PC-3 (cell line): ENCODE measurements around the gene KCNIP4. TPM values are rescaled to one million over a fixed set of nuclear protein-coding genes. Genes with fewer than 3 reads are reported as not detected.

Experiments used
- ATAC-seq: fragments of 200-7000 bp; cut with Tn5 transposase; 2 replicates; pipeline ENCODE4 v1.9.1; 2020; ENCODE audit warnings: mild to moderate bottlenecking, moderate library complexity
- BruUV-seq: library from RNA; stranded (reverse); fragments of 400-500 nt; replicated peaks from 2 replicates; lab custom pipeline; 2021; lab: Mats Ljungman, UMichigan
- CTCF ChIA-PET: fragments of 300-600 bp; sonication (Branson Sonifier 250); formaldehyde crosslinking; loops from one replicate; lab custom pipeline; 2022; ENCODE audit warnings: antibody characterized with exemption; lab: Charles Lee
- POLR2A ChIA-PET: fragments of 300-600 bp; sonication (Branson Sonifier 250); formaldehyde crosslinking; loops from one replicate; lab custom pipeline; 2022; ENCODE audit warnings: antibody characterized with exemption; ENCODE audit not compliant: unreplicated experiment; lab: Charles Lee
- DNase-seq: peaks from one replicate; pipeline ENCODE4 v3.0.0-alpha.2; 2015
- H2AFZ ChIP-seq: fragments of 300-600 bp; sonication (generic); 2 replicates; pipeline ENCODE4 v1.6.0; 2016; ENCODE audit warnings: antibody characterized with exemption, low read length
- H3F3A ChIP-seq: fragments of 300-600 bp; sonication (generic); one replicate; pipeline ENCODE4 v1.6.0; 2017; ENCODE audit warnings: antibody characterized with exemption, low read length, control low read depth, mild to moderate bottlenecking; ENCODE audit not compliant: unreplicated experiment
- H3K27ac ChIP-seq: fragments of 300-600 bp; sonication (generic); 2 replicates; pipeline ENCODE4 v1.5.1; 2016; ENCODE audit warnings: mild to moderate bottlenecking, low read length
- H3K27me3 ChIP-seq: fragments of 300-600 bp; sonication (generic); 2 replicates; pipeline ENCODE4 v1.6.1; 2016; ENCODE audit warnings: low read length, mixed read lengths
- H3K36me3 ChIP-seq: fragments of 300-600 bp; sonication (generic); 2 replicates; pipeline ENCODE4 v1.6.1; 2016; ENCODE audit warnings: low read depth, mixed run types, low read length, mixed read lengths
- H3K4me1 ChIP-seq: fragments of 300-600 bp; sonication (generic); 2 replicates; pipeline ENCODE4 v1.5.1; 2016; ENCODE audit warnings: low read length; ENCODE audit not compliant: insufficient read depth
- H3K4me2 ChIP-seq: fragments of 300-600 bp; sonication (generic); 2 replicates; pipeline ENCODE4 v1.6.0; 2016; ENCODE audit warnings: low read length
- H3K4me3 ChIP-seq: fragments of 300-600 bp; sonication (generic); 2 replicates; pipeline ENCODE4 v1.5.1; 2016; ENCODE audit warnings: mild to moderate bottlenecking, low read length, mixed read lengths
- H3K79me2 ChIP-seq: fragments of 300-600 bp; sonication (generic); 2 replicates; pipeline ENCODE4 v1.6.1; 2017; ENCODE audit warnings: low read length, mixed read lengths
- H3K9ac ChIP-seq: fragments of 300-600 bp; sonication (generic); 2 replicates; pipeline ENCODE4 v1.6.0; 2016; ENCODE audit warnings: mild to moderate bottlenecking, low read length
- H3K9me2 ChIP-seq: fragments of 300-600 bp; sonication (generic); replicated peaks from 2 replicates; pipeline ENCODE4 v1.6.1; 2016; ENCODE audit warnings: mixed run types, low read length, mixed read lengths
- H3K9me3 ChIP-seq: fragments of 300-600 bp; sonication (generic); 2 replicates; pipeline ENCODE4 v1.6.1; 2016; ENCODE audit warnings: low read length, mixed read lengths
- H4K20me1 ChIP-seq: fragments of 300-600 bp; sonication (generic); 2 replicates; pipeline ENCODE4 v1.6.1; 2016; ENCODE audit warnings: low read length, mixed read lengths
- EZH2 ChIP-seq: fragments of 300-600 bp; sonication (generic); IDR thresholded peaks from one replicate; pipeline ENCODE4 v1.6.1; 2017; ENCODE audit warnings: antibody characterized with exemption, mild to moderate bottlenecking, low read length; ENCODE audit not compliant: unreplicated experiment
- EZH2phosphoT487 ChIP-seq: fragments of 300-600 bp; sonication (generic); IDR thresholded peaks from 2 replicates; pipeline ENCODE4 v1.6.1; 2018; ENCODE audit warnings: mild to moderate bottlenecking, antibody characterized with exemption, low read length, borderline replicate concordance
- intact Hi-C: fragments of 100-400 bp; cut with micrococcal nuclease; formaldehyde crosslinking; loops from 2 replicates; pipeline ENCODE4 v1.9.0; 2023
- total RNA-seq: library from RNA; depleted of rRNA; stranded (reverse); fragments of >200 nt; gene quantifications from 2 replicates; pipeline ENCODE4 v1.2.3, GENCODE V29; 2014
- TF ChIP-seq, protein P1 (sequence below): fragments of 300-600 bp; sonication (generic); conservative IDR thresholded peaks from 2 replicates; pipeline ENCODE4 v1.5.1; 2017; ENCODE audit warnings: antibody characterized with exemption, low read depth, mild to moderate bottlenecking, low read length

Gene KCNIP4
- total RNA-seq, 1 experiment from 2014 or later = not detected

DNA sequence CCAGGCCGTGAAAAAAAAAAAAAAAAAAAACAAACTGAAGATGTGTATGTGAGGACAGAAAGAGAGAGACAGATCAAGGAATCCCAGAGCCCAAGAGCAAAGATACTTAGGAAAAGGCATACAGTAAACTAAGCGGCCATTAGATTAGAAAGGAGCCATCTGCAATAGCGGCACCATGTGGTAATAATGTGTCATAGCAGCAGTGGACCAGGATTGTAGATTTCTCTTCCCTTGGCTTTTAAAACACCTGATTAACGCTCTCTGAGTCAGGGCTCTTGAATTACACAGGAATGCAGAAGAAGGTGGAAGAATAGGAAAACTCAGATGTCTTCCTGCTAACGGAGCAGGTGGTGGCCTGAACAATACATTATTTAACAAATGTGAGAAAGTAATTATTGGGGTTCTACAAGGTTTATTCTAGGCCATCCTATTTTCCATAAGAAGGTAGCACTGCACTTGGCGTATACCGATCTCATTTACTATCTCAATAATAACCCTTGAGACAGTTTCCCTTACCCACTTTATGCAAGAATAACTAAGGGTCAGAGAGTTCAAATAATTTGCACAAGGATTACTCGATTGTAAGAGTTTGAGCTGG is 182.7 kb downstream of the KCNIP4 start:
- CTCF ChIA-PET = no interaction called here

DNA sequence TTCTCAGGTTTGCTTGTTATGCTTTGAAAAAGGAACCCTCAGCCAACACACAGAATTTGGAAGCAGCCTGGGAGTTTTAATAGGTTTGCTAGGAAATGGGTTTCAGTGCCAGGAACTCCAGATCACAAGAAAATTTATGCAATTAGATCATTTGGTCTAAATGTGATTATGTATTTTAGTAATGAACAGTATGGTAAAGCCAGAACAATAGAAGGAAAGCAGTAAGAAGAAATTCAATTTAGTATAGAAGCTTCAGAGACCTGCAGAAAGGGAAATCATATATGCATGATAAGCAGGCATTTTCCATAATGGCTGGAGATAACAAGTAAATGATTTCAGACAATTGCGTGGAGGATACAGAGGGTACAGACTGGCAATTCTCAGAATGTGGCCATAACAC is 184.7 kb downstream of the KCNIP4 start:
- H3K27ac ChIP-seq = no peak overlapping the region
- no peak overlapping the region for H3K4me3 ChIP-seq
- H4K20me1 ChIP-seq = no peaks in the 10 kb centered on the region
- BruUV-seq = no TSS peak
- no peak for DNase-seq
- H3K4me2 ChIP-seq = no peak overlapping the region
- no peak overlapping the region for H3K9ac ChIP-seq
- H3K36me3 ChIP-seq = no peaks in the 10 kb centered on the region; the same call in 1 of the 2 replicates
- no peak for ATAC-seq
- H3K9me3 ChIP-seq = no peaks in the 10 kb centered on the region
- no peaks in the 10 kb centered on the region for H3F3A ChIP-seq
- H3K27me3 ChIP-seq = peaks cover 14% of the 10 kb centered on the region
- ChIA-PET POLR2A (no interaction called here), CTCF (no interaction called here)
- intact Hi-C loops = no loop called here
- TF ChIP-seq EZH2 = no peak
- TF ChIP-seq, protein P1, sequence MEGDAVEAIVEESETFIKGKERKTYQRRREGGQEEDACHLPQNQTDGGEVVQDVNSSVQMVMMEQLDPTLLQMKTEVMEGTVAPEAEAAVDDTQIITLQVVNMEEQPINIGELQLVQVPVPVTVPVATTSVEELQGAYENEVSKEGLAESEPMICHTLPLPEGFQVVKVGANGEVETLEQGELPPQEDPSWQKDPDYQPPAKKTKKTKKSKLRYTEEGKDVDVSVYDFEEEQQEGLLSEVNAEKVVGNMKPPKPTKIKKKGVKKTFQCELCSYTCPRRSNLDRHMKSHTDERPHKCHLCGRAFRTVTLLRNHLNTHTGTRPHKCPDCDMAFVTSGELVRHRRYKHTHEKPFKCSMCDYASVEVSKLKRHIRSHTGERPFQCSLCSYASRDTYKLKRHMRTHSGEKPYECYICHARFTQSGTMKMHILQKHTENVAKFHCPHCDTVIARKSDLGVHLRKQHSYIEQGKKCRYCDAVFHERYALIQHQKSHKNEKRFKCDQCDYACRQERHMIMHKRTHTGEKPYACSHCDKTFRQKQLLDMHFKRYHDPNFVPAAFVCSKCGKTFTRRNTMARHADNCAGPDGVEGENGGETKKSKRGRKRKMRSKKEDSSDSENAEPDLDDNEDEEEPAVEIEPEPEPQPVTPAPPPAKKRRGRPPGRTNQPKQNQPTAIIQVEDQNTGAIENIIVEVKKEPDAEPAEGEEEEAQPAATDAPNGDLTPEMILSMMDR = no peak
- no peaks in the 10 kb centered on the region for H3K79me2 ChIP-seq
- no peak overlapping the region for H2AFZ ChIP-seq
- H3K9me2 ChIP-seq = no peaks in the 10 kb centered on the region
- peaks cover 4% of the 10 kb centered on the region; the same call in 1 of the 2 replicates for H3K4me1 ChIP-seq

More for the DNA sequence above, 182.7 kb downstream of the KCNIP4 start:
- POLR2A ChIA-PET = interaction anchor here (0.6 kb wide), 1 partner anchor 9 kb away, joined by 8 read pairs; no protein-coding TSS in a partner anchor
- no TSS peak for BruUV-seq
- Histone ChIP-seq H3K27me3 (peaks cover 14% of the 10 kb centered on the region), H3K4me1 (peaks cover 7% of the 10 kb centered on the region; the same call in 1 of the 2 replicates), H3K4me2 (no peak overlapping the region), H2AFZ (no peak overlapping the region), H3K4me3 (no peak overlapping the region), H3K9me2 (no peaks in the 10 kb centered on the region), H3K36me3 (no peaks in the 10 kb centered on the region; the same call in 1 of the 2 replicates), H3K9me3 (no peaks in the 10 kb centered on the region), H3K27ac (no peak overlapping the region), H3K79me2 (no peaks in the 10 kb centered on the region), H3K9ac (no peak overlapping the region), H4K20me1 (no peaks in the 10 kb centered on the region), H3F3A (no peaks in the 10 kb centered on the region)
- TF ChIP-seq EZH2phosphoT487 = no peak
- TF ChIP-seq, protein P1 = peak; percentile 81
- ATAC-seq (peak; percentile 60), DNase-seq (peak; percentile 79)
- intact Hi-C loops = no loop called here

DNA sequence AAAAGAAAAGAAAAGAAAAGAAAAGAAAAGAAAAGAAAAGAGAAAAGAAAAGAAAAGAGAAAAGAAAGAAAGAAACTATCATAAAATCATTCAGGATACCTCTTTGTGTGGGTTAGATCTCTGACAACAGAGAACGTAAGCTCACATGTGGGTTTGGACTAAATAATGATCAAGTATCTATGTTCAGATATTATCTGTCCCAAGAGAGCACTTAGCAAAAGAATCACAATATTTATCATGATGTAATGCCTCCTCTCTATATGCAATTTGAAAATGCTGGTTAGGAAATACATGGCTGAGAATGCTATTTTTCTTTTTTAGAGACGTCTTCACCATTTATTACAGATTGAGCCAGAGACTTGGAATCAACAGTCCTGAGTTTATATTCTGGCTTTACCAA is 191.3 kb downstream of the KCNIP4 start:
- Histone ChIP-seq H3K4me1 (0 out of 2 replicates have a peak, but pooled peaks cover 5% of the 10 kb centered on the region), H3K9ac (no peak overlapping the region)
- CTCF ChIA-PET = no interaction called here

More for the DNA sequence above, 191.3 kb downstream of the KCNIP4 start:
- Histone ChIP-seq H3K4me2 (no peak overlapping the region), H3K27ac (no peak overlapping the region), H3K79me2 (no peaks in the 10 kb centered on the region), H3K4me3 (no peak overlapping the region), H3K9me3 (no peaks in the 10 kb centered on the region), H3K27me3 (peaks cover 6% of the 10 kb centered on the region), H4K20me1 (no peaks in the 10 kb centered on the region), H2AFZ (no peak overlapping the region), H3K36me3 (no peaks in the 10 kb centered on the region), H3F3A (no peaks in the 10 kb centered on the region), H3K9me2 (no peaks in the 10 kb centered on the region)
- no TSS peak for BruUV-seq
- POLR2A ChIA-PET = no interaction called here
- ATAC-seq = no peak
- no peak for DNase-seq
- intact Hi-C loops = no loop called here
- TF ChIP-seq, protein P1 = no peak
- no peak for TF ChIP-seq EZH2phosphoT487
- no peak for TF ChIP-seq EZH2
